ENCODE measurements around the gene CCDC69.

Gene CCDC69, protein sequence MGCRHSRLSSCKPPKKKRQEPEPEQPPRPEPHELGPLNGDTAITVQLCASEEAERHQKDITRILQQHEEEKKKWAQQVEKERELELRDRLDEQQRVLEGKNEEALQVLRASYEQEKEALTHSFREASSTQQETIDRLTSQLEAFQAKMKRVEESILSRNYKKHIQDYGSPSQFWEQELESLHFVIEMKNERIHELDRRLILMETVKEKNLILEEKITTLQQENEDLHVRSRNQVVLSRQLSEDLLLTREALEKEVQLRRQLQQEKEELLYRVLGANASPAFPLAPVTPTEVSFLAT

GRCh38 chr5:151223447-151224264, at the start of gene CCDC69:
Gene CCDC69 (minus strand): TSS chr5:151224092. CDS start chr5:151223970, 122 bp downstream.
- no peak for TF ChIP-seq GATA2 (IDR thresholded peaks at IDR 0.05; ENCODE audit: low read depth, low read length)
- TF ChIP-seq GATA3 (IDR thresholded peaks at IDR 0.05; ENCODE audit: low read depth, low read length) = no peak

DNA sequence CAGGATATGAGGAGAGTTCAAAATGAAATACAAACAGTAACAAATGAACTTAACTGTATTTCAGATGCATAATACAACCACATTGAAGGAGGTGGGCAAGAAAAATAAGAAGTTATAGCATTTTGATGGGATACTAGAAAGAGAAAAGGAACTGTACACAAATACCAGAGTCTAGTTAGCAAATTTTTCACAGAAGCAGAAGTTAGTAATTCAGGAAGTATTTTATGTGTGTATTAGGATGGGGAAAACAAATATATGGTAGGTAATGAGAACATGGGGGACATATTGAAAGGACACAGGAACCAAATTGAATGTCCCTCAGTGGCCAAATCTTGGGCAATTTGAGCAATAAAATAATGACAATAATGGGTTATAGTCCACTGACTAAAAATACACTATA, 47.4 kb upstream of the CCDC69 start:
- TF ChIP-seq GATA3 (IDR thresholded peaks at IDR 0.05; ENCODE audit: low read depth, low read length) (no peak), GATA2 (IDR thresholded peaks at IDR 0.05; ENCODE audit: low read depth, low read length) (no peak)

- no peak for TF ChIP-seq GATA3 (IDR thresholded peaks at IDR 0.05; ENCODE audit: low read depth, low read length)
- no peak for TF ChIP-seq GATA2 (IDR thresholded peaks at IDR 0.05; ENCODE audit: low read depth, low read length)
Observed at GRCh38 chr5:151270599-151270998, 46.7 kb upstream of the CCDC69 start.

GRCh38 chr5:151267491-151268260, 43.8 kb upstream of the CCDC69 start:
- no peak for TF ChIP-seq GATA3 (IDR thresholded peaks at IDR 0.05; ENCODE audit: low read depth, low read length)
- TF ChIP-seq GATA2 (IDR thresholded peaks at IDR 0.05; ENCODE audit: low read depth, low read length) = no peak

GRCh38 chr5:151264113-151264512, 40.2 kb upstream of the CCDC69 start:
- TF ChIP-seq GATA2 (IDR thresholded peaks at IDR 0.05; ENCODE audit: low read depth, low read length) (no peak), GATA3 (IDR thresholded peaks at IDR 0.05; ENCODE audit: low read depth, low read length) (no peak)

DNA sequence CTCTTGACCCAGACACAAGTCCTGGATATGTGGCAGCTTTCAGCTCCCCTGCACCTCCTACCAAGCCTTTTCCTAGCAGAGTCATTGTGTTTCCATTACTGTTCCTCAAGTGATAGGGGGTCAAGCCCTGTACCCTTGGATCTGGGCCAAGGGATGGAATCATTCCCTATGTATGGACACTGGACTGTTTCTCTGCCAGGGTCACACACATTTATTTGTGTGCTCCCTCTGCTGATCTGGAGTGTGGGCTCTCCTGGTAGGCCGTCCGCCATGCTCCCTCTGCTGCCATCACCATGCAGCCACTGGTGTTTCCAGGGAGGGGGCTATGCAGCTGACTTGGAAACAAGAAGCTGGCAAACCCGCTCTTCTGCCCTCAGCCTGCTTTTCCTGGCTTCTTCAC, 38.6 kb upstream of the CCDC69 start:
- TF ChIP-seq GATA3 (IDR thresholded peaks at IDR 0.05; ENCODE audit: low read depth, low read length) (no peak), GATA2 (IDR thresholded peaks at IDR 0.05; ENCODE audit: low read depth, low read length) (no peak)

DNA sequence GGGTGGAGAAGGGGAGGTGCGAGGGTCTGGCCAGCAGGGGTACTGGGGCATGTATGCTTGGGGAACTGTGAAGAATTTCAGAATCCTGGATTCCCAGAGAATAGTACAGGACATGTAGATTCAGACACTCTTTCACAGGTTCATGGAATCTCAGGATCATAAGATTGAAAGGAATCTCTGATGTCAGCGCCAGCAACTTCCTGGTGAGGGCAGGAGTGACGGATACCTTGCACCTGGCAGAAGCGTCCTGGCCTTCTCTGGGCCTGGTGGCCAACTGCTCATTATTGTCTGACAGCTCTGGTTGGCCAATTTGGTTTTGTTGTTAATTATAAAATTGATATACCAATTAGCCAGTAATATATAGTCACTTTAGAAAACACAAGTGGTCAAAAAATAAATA, 36.0 kb upstream of the CCDC69 start:
- TF ChIP-seq GATA2 (IDR thresholded peaks at IDR 0.05; ENCODE audit: low read depth, low read length) (no peak), GATA3 (IDR thresholded peaks at IDR 0.05; ENCODE audit: low read depth, low read length) (no peak)

DNA sequence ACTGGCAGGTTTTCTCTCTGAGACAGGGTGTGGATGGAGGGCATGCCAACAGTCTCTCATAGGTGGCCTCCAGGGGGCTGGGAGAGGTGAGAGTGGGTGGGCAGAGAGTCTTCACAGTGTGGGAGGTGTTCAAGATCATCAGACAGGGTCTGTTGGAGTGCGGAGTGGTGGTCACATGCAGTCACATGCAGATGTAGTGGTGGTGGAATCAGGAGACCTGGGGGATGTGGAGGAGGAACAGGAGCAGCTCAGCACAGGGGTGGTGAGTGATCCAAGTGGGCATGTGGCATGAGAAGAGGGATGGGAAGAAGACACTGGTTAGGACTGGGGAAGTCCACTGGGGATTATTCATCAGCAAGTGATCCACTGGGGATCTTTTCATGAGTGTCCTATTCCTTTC, 34.9 kb upstream of the CCDC69 start:
- TF ChIP-seq GATA3 (IDR thresholded peaks at IDR 0.05; ENCODE audit: low read depth, low read length) (no peak), GATA2 (IDR thresholded peaks at IDR 0.05; ENCODE audit: low read depth, low read length) (no peak)

- no peak for TF ChIP-seq GATA2 (IDR thresholded peaks at IDR 0.05; ENCODE audit: low read depth, low read length)
- no peak for TF ChIP-seq GATA3 (IDR thresholded peaks at IDR 0.05; ENCODE audit: low read depth, low read length)
Observed at GRCh38 chr5:151258201-151258611, 34.3 kb upstream of the CCDC69 start.

GRCh38 chr5:151257731-151258181, 33.9 kb upstream of the CCDC69 start:
- TF ChIP-seq GATA2 (IDR thresholded peaks at IDR 0.05; ENCODE audit: low read depth, low read length) = no peak
- no peak for TF ChIP-seq GATA3 (IDR thresholded peaks at IDR 0.05; ENCODE audit: low read depth, low read length)

GRCh38 chr5:151255621-151256286, 31.9 kb upstream of the CCDC69 start:
- TF ChIP-seq GATA3 (IDR thresholded peaks at IDR 0.05; ENCODE audit: low read depth, low read length) (no peak), GATA2 (IDR thresholded peaks at IDR 0.05; ENCODE audit: low read depth, low read length) (no peak)

DNA sequence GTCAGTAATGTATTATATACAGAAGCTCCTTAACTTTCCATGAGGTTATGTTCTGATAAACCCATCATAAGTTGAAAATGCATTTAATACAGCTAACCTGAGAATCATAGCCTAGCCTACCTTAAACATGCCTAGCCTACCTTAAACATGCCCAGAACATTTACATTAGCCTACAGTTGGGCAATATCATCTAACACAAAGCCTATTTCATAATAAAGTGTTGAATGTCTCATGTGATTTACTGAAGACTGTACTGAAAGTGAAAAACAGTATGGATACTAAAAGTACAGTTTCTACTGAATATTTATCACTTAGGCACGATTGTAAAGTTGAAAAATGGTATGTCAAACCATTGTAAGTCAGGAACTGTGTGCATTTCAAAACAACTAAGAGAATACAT, 30.7 kb upstream of the CCDC69 start:
- TF ChIP-seq GATA2 (IDR thresholded peaks at IDR 0.05; ENCODE audit: low read depth, low read length) (no peak), GATA3 (IDR thresholded peaks at IDR 0.05; ENCODE audit: low read depth, low read length) (no peak)

GRCh38 chr5:151253605-151253950, 29.7 kb upstream of the CCDC69 start:
- TF ChIP-seq GATA3 (IDR thresholded peaks at IDR 0.05; ENCODE audit: low read depth, low read length) (no peak), GATA2 (IDR thresholded peaks at IDR 0.05; ENCODE audit: low read depth, low read length) (no peak)
